Left lung (tissue), 10 donors: Measurements from ENCODE around the gene RPS8. TPM values are rescaled to one million over a fixed set of nuclear protein-coding genes. Genes with fewer than 3 reads are reported as not detected.

Source experiments
- ATAC-seq: fragments of 200-7000 bp; cut with Tn5 transposase; one replicate; pipeline ENCODE4 v1.9.1; 2020; ENCODE audit warnings: moderate library complexity
- DNase-seq, 4 donors: peaks; one replicate each; pipeline ENCODE4 v3.0.0-alpha.2; 2013 to 2020
- H3K27ac ChIP-seq, 2 donors: fragments of 200-600 bp; sonication (generic) in 1 of 2; one replicate each; pipeline versions ENCODE4 v1.5.0 to v1.8.0; 2020 to 2021
- H3K27me3 ChIP-seq, 2 donors: fragments of 200-600 bp; sonication (generic) in 1 of 2; one replicate each; pipeline versions ENCODE4 v1.5.0 to v1.8.0; 2020 to 2021
- H3K36me3 ChIP-seq, 2 donors: fragments of 200-600 bp; sonication (generic) in 1 of 2; one replicate each; pipeline versions ENCODE4 v1.5.0 to v1.8.0; 2020 to 2021
- H3K4me1 ChIP-seq, 2 donors: fragments of 200-600 bp; one replicate each; pipeline ENCODE4 v1.8.0; 2021
- H3K4me3 ChIP-seq, 2 donors: fragments of 200-600 bp; sonication (generic) in 1 of 2; one replicate each; pipeline versions ENCODE4 v1.5.0 to v1.8.0; 2020 to 2021; ENCODE audit warnings: mild to moderate bottlenecking in 1 of 2
- H3K9me3 ChIP-seq, 2 donors: fragments of 200-600 bp; sonication (generic) in 1 of 2; one replicate each; pipeline versions ENCODE4 v1.5.0 to v1.8.0; 2020 to 2021
- intact Hi-C, 2 donors: fragments of 100-400 bp; cut with DNase I; formaldehyde crosslinking; loops; one replicate each; pipeline versions ENCODE4 v1.11.2 to v1.14.2; 2022
- polyA plus RNA-seq, 6 donors: library from polyadenylated mRNA; unstranded; fragments of 120-200 nt; gene quantifications; one replicate each; pipeline ENCODE4 v1.2.1, GENCODE V29; 2013; ENCODE audit not compliant: insufficient read length in 6 of 6
- total RNA-seq, 2 donors: library from RNA; stranded (reverse); fragmentation: NEBNext Ultra II Directional; extraction: Animal tissue kit (Norgen Biotek cat#: 25700); gene quantifications; one replicate each; pipeline ENCODE4 v1.2.1, GENCODE V29; 2021
- TF ChIP-seq, protein P1 (sequence below), 2 donors: fragments of 200-600 bp; sonication (generic) in 1 of 2; IDR thresholded peaks; one replicate each; pipeline versions ENCODE4 v1.5.0 to v1.8.0; 2021; ENCODE audit warnings: antibody characterized with exemption in 2 of 2
- donor health status: DM: no; HTN: yes; CAD: no.
- donor health status: DM: no; HTN: no; CAD: no.

The RPS8 gene
- total and polyA plus RNA-seq, 8 donors = 1,533 to 3,443 (median 2,890) TPM

- Histone ChIP-seq H3K27ac (peak overlapping the region; percentile 27 to 98), H3K27me3 (no peaks in the 10 kb centered on the region), H3K4me1 (peaks cover 10 to 62% of the 10 kb centered on the region in 2 donors), H3K9me3 (no peaks in the 10 kb centered on the region), H3K4me3 (peak overlapping the region; percentile 84 to 97), H3K36me3 (peaks cover 0 to 48% of the 10 kb centered on the region in 2 donors)
- ATAC-seq (no peak), DNase-seq (peak in 1 of 4 donors; percentile 78)
- TF ChIP-seq, protein P1, sequence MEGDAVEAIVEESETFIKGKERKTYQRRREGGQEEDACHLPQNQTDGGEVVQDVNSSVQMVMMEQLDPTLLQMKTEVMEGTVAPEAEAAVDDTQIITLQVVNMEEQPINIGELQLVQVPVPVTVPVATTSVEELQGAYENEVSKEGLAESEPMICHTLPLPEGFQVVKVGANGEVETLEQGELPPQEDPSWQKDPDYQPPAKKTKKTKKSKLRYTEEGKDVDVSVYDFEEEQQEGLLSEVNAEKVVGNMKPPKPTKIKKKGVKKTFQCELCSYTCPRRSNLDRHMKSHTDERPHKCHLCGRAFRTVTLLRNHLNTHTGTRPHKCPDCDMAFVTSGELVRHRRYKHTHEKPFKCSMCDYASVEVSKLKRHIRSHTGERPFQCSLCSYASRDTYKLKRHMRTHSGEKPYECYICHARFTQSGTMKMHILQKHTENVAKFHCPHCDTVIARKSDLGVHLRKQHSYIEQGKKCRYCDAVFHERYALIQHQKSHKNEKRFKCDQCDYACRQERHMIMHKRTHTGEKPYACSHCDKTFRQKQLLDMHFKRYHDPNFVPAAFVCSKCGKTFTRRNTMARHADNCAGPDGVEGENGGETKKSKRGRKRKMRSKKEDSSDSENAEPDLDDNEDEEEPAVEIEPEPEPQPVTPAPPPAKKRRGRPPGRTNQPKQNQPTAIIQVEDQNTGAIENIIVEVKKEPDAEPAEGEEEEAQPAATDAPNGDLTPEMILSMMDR (IDR thresholded peaks at IDR 0.05) = no peak
- intact Hi-C loops = no loop called here
Measured at GRCh38 chr1:44801491-44802305, 26.4 kb downstream of the RPS8 start.

DNA sequence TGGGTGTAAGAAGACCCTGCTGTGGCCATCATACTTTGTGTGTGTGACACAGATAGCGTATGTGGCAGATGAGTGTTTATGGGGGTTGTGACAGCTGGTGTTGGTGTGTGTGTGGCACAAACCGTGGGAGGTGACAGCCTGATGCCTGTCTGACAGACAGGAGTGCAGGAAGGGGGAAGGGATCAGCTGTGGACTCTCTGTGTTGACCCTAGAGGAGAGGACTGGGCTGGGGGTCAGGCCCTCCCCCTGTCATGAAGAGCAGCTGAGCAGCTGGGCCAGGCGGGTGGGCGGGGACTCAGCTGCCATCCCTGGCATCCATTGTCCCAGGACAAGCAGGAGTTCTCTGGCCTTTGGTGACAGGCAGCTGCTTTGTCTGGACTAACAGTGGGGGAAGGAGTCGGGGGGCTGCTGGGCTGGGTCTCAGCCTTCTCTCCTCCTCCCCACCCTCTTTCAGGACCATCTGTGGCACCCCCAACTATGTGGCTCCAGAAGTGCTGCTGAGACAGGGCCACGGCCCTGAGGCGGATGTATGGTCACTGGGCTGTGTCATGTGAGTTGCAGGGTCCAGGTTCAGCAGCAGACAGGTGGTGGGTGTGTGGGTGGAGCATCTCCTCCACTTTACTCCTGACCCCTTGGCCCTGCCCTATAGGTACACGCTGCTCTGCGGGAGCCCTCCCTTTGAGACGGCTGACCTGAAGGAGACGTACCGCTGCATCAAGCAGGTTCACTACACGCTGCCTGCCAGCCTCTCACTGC is 27.1 kb downstream of the RPS8 start:
- TF ChIP-seq, protein P1 (IDR thresholded peaks at IDR 0.05) = no peak
- peaks cover 17 to 70% of the 10 kb centered on the region in 2 donors for H3K4me1 ChIP-seq
- H3K4me3 ChIP-seq = peak overlapping the region; percentile 84 to 97
- DNase-seq (peak in 1 of 4 donors; percentile 65), ATAC-seq (no peak)
- H3K27me3 ChIP-seq = no peaks in the 10 kb centered on the region
- H3K36me3 ChIP-seq = peaks cover 0 to 51% of the 10 kb centered on the region in 2 donors
- H3K9me3 ChIP-seq = no peaks in the 10 kb centered on the region
- intact Hi-C loops = no loop called here
- H3K27ac ChIP-seq = peak overlapping the region; percentile 26 to 98

DNA sequence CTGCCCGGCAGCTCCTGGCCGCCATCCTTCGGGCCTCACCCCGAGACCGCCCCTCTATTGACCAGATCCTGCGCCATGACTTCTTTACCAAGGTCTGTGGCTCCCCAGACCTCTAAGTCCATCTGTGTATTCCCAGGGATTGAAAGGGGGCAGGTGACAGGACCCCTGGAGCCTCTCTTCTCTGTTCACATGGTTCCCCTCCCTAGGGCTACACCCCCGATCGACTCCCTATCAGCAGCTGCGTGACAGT is 27.6 kb downstream of the RPS8 start:
- H3K27ac ChIP-seq = peak overlapping the region; percentile 29 to 98
- H3K4me3 ChIP-seq = peak overlapping the region in 1 of 2 donors; percentile 97
- DNase-seq (no peak), ATAC-seq (no peak)
- H3K4me1 ChIP-seq = peaks cover 20 to 75% of the 10 kb centered on the region in 2 donors
- TF ChIP-seq, protein P1 (IDR thresholded peaks at IDR 0.05) = no peak
- H3K36me3 ChIP-seq = peaks cover 0 to 51% of the 10 kb centered on the region in 2 donors
- intact Hi-C loops = no loop called here
- H3K9me3 ChIP-seq = no peaks in the 10 kb centered on the region
- no peaks in the 10 kb centered on the region for H3K27me3 ChIP-seq

DNA sequence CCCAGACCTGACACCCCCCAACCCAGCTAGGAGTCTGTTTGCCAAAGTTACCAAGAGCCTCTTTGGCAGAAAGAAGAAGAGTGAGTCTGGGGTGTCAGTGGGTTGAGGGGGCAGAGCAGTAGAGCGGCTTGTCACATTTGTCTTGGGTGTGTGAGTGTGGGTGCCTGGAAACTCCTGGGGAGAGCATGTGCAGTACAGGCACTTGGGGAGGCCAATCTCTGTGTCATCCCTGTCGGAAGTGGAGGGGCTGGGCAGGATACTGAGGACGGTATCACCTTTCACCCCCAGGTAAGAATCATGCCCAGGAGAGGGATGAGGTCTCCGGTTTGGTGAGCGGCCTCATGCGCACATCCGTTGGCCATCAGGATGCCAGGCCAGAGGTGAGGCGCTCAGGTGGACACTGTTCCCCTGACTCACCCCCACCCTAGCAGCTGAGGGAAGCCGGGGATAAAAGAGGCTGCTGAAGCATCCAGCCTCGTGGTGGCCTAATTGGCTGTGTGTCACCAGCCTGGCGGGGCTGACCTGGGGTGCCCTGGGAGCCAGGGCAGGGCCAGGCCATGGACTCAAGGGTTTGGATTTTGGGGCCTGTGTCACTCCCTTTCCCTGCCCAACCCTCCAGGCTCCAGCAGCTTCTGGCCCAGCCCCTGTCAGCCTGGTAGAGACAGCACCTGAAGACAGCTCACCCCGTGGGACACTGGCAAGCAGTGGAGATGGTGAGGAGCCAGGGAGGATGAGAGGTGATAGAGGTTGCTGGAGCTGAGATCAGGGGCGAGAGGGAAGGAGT is 28.2 kb downstream of the RPS8 start:
- H3K27me3 ChIP-seq = no peaks in the 10 kb centered on the region
- peaks cover 0 to 51% of the 10 kb centered on the region in 2 donors for H3K36me3 ChIP-seq
- H3K9me3 ChIP-seq = no peaks in the 10 kb centered on the region
- H3K4me3 ChIP-seq = peak overlapping the region in 1 of 2 donors; percentile 97
- peak overlapping the region; percentile 29 to 98 for H3K27ac ChIP-seq
- ATAC-seq (no peak), DNase-seq (peak in 2 of 4 donors; percentile 31 to 51)
- H3K4me1 ChIP-seq = peaks cover 25 to 80% of the 10 kb centered on the region in 2 donors
- TF ChIP-seq, protein P1 (IDR thresholded peaks at IDR 0.05) = no peak
- intact Hi-C loops = no loop called here
